ENCODE measurements around the gene ACOX3. TPM values are rescaled to one million over a fixed set of nuclear protein-coding genes. Genes with fewer than 3 reads are reported as not detected.

ACOX3 gene
- total RNA-seq, 1 donor: 26.9 TPM

GRCh38 chr4:8383016-8383415, 57.5 kb downstream of the ACOX3 start:
- no peak overlapping the region for H3K4me3 ChIP-seq (ENCODE audit: low read depth, low read length)
- TF ChIP-seq, protein P1, sequence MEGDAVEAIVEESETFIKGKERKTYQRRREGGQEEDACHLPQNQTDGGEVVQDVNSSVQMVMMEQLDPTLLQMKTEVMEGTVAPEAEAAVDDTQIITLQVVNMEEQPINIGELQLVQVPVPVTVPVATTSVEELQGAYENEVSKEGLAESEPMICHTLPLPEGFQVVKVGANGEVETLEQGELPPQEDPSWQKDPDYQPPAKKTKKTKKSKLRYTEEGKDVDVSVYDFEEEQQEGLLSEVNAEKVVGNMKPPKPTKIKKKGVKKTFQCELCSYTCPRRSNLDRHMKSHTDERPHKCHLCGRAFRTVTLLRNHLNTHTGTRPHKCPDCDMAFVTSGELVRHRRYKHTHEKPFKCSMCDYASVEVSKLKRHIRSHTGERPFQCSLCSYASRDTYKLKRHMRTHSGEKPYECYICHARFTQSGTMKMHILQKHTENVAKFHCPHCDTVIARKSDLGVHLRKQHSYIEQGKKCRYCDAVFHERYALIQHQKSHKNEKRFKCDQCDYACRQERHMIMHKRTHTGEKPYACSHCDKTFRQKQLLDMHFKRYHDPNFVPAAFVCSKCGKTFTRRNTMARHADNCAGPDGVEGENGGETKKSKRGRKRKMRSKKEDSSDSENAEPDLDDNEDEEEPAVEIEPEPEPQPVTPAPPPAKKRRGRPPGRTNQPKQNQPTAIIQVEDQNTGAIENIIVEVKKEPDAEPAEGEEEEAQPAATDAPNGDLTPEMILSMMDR (IDR thresholded peaks at IDR 0.05; ENCODE audit: insufficient read depth, low read length): no peak
- no peak for DNase-seq (ENCODE audit: low read depth)

- no peak overlapping the region for H3K4me3 ChIP-seq (ENCODE audit: low read depth, low read length)
- DNase-seq (ENCODE audit: low read depth): no peak
- TF ChIP-seq, protein P1 (IDR thresholded peaks at IDR 0.05; ENCODE audit: insufficient read depth, low read length): no peak
Measured at GRCh38 chr4:8381814-8382581, 58.5 kb downstream of the ACOX3 start.

DNA sequence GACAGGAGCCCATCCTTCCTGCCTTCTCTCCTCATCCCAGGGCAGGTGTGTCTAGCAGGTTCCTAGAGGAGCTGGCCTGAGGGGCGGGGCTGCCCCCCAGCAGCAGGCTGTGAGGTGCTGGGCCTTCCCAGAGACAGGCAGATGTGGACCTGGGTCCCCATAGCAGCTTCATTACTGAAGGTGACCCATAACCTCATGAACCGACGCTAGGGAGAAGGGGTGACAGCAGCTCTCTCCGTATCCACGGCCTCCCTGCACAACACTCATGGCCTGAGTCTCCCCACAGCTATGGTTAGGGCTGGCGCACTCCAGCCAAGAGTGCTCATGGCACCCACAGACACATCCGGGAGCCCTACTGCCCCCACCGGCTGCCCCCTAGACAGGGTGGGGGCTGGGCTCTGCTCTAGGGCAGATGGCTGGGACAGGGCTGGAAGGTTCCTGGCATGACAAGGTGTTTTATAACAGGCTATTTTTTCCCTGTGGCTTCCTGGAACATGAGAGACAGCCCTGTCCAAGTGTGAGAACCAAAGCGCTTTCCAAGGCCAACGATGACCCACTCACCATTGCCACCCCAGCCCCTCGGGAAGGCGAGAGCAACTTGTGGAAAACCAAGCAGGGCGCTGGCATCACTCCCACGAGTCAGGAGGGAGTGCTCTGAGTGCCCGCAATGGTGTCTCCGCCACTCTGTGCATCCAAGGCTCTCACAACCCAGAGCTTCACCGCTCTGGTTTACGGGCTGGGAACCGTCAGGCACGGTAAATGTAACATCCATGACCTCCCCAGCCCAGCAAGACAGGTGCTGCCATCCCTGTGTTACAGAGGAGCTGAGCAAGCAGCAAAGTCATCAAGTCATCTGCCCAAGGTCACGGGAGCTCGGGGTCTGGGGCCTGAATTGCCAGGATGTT, 59.8 kb downstream of the ACOX3 start:
- DNase-seq (ENCODE audit: low read depth): no peak
- TF ChIP-seq, protein P1 (IDR thresholded peaks at IDR 0.05; ENCODE audit: insufficient read depth, low read length): no peak
- no peak overlapping the region for H3K4me3 ChIP-seq (ENCODE audit: low read depth, low read length)

- DNase-seq (ENCODE audit: low read depth): no peak
- TF ChIP-seq, protein P1 (IDR thresholded peaks at IDR 0.05; ENCODE audit: insufficient read depth, low read length): no peak
- H3K4me3 ChIP-seq (ENCODE audit: low read depth, low read length): no peak overlapping the region
Measured at GRCh38 chr4:8379771-8380170, 60.8 kb downstream of the ACOX3 start.

- TF ChIP-seq, protein P1 (IDR thresholded peaks at IDR 0.05; ENCODE audit: insufficient read depth, low read length): no peak
- DNase-seq (ENCODE audit: low read depth): no peak
- no peak overlapping the region for H3K4me3 ChIP-seq (ENCODE audit: low read depth, low read length)
Measured at GRCh38 chr4:8379281-8379680, 61.2 kb downstream of the ACOX3 start.

GRCh38 chr4:8378776-8379175, 61.7 kb downstream of the ACOX3 start:
- no peak for DNase-seq (ENCODE audit: low read depth)
- TF ChIP-seq, protein P1 (IDR thresholded peaks at IDR 0.05; ENCODE audit: insufficient read depth, low read length): no peak
- no peak overlapping the region for H3K4me3 ChIP-seq (ENCODE audit: low read depth, low read length)
